Kidney (tissue), 14 donors: ENCODE measurements around the gene PPFIA2. TPM values are rescaled to one million over a fixed set of nuclear protein-coding genes. Genes with fewer than 3 reads are reported as not detected.
A peak's percentile ranks its signal among the peaks of the same experiment; 100 is the strongest.

Experiments
- DNase-seq, 5 donors: peaks; one replicate each; pipeline ENCODE4 v3.0.0-alpha.2; 2013 to 2020
- FAIRE-seq: peaks from 2 replicates; lab custom pipeline; 2012; peaks lifted over from hg19 to GRCh38; lab: Jason Lieb, UNC
- H3K27ac ChIP-seq, 2 donors: one replicate each; pipeline ENCODE4 v1.7.0; 2013; ENCODE audit warnings: low read depth in 2 of 2, low read length in 2 of 2, inconsistent platforms in 1 of 2
- H3K27me3 ChIP-seq: one replicate; pipeline ENCODE4 v1.7.1; 2013; ENCODE audit warnings: low read length, inconsistent platforms; ENCODE audit not compliant: control insufficient read depth, insufficient read depth
- H3K36me3 ChIP-seq, 3 donors: one replicate each; pipeline versions ENCODE4 v1.7.0 to v1.7.1; 2013; ENCODE audit warnings: low read length in 3 of 3, control low read depth in 1 of 3, inconsistent platforms in 1 of 3; ENCODE audit not compliant: insufficient read depth in 3 of 3, control insufficient read depth in 2 of 3
- H3K4me1 ChIP-seq, 3 donors: one replicate each; pipeline versions ENCODE4 v1.7.0 to v1.7.1; 2013; ENCODE audit warnings: low read length in 3 of 3, inconsistent platforms in 1 of 3, low read depth in 1 of 3; ENCODE audit not compliant: control insufficient read depth in 2 of 3, insufficient read depth in 2 of 3
- H3K4me3 ChIP-seq, 3 donors: one replicate each; pipeline versions ENCODE4 v1.7.0 to v1.8.1; 2013; ENCODE audit warnings: low read length in 3 of 3, control low read depth in 1 of 3, inconsistent platforms in 1 of 3
- H3K9ac ChIP-seq, 3 donors: one replicate each; pipeline versions ENCODE4 v1.7.0 to v1.7.1; 2013; ENCODE audit warnings: low read length in 3 of 3, control low read depth in 1 of 3, inconsistent platforms in 1 of 3
- H3K9me3 ChIP-seq, 3 donors: one replicate each; pipeline versions ENCODE4 v1.7.0 to v1.7.1; 2013; ENCODE audit warnings: low read length in 3 of 3, control low read depth in 1 of 3, inconsistent platforms in 1 of 3; ENCODE audit not compliant: control insufficient read depth in 2 of 3, insufficient read depth in 1 of 3
- CTCF ChIP-seq: IDR thresholded peaks from 3 replicates; pipeline ENCODE4 v1.5.1; 2012; ENCODE audit warnings: mild to moderate bottlenecking, moderate library complexity, borderline replicate concordance; ENCODE audit not compliant: insufficient read depth; ENCODE audit errors: extremely low read depth
- intact Hi-C: fragments of 100-400 bp; cut with DNase I; formaldehyde crosslinking; loops from one replicate; pipeline ENCODE4 v1.11.1; 2022
- polyA plus RNA-seq: library from polyadenylated mRNA; stranded (reverse); fragments of 350-450 nt; fragmentation: Illumina TruSeq; extraction: RNeasy Lipid Tissue Mini Kit (QIAGEN cat#74804); gene quantifications from one replicate; pipeline ENCODE4 v1.2.3, GENCODE V29; 2014; ENCODE audit warnings: low read depth, low replicate concordance; ENCODE audit not compliant: insufficient read depth
- total RNA-seq: library from RNA; stranded (reverse); fragmentation: NEBNext Ultra II Directional; extraction: Animal tissue kit (Norgen Biotek cat#: 25700); gene quantifications from one replicate; pipeline ENCODE4 v1.2.1, GENCODE V29; 2021
- donor health status: control.
- donor health status: control.
- donor health status: control.
- donor health status: control.
- donor health status: control.
- donor health status: DM: yes; HTN: yes; CAD: no.
- donor health status: Normal renal cell carcinoma (clear cell type).

Gene PPFIA2
- total and polyA plus RNA-seq, 2 donors from 2014 or later: 2.8 to 9.4 TPM

DNA sequence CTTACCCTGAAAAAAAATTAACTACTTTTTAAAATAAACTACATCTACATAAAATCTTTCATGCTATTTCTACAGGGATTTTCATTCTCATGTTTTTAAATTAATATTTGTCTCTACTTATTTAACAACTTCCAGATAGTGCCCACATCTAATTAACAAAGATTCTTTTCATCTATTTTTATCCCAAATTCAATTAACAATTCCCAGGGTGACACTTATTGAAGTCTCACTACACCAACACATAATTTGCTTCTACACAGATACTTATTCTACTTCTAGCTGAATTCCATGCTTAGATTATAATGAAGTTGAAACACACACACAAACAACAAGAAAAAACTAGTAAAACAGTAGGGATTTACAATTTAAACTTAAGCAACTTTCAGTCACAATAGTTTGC lies 344.7 kb downstream of the PPFIA2 start:
- TF ChIP-seq CTCF: no peak
- FAIRE-seq: peak; percentile 23
- no peak overlapping the region for H3K27ac ChIP-seq

DNA sequence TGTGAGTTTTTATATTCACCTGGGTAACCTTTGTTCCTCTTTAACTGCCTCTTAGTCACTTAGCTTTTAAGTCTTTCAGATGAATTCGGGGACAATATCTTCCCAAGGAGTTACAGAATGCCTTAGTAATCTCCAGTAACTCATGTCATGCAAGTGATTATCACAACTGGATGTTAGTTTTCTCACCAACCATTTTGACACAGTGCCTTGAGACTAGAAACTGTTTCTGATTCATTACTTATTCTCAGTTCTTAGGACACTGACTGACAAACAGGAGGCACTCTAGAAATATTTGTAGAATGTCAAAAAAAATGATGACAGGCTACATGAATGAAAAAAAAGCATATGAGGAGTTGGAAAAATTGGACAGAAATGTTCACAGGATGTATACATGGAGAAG lies 346.2 kb downstream of the PPFIA2 start:
- no peak for FAIRE-seq

More for the DNA sequence above, 344.7 kb downstream of the PPFIA2 start:
- no peak overlapping the region for H3K9ac ChIP-seq
- no peaks in the 10 kb centered on the region for H3K9me3 ChIP-seq
- no peaks in the 10 kb centered on the region for H3K27me3 ChIP-seq
- intact Hi-C loops: no loop called here
- DNase-seq: no peak
- H3K36me3 ChIP-seq: no peaks in the 10 kb centered on the region
- no peaks in the 10 kb centered on the region for H3K4me1 ChIP-seq
- no peak overlapping the region for H3K4me3 ChIP-seq

DNA sequence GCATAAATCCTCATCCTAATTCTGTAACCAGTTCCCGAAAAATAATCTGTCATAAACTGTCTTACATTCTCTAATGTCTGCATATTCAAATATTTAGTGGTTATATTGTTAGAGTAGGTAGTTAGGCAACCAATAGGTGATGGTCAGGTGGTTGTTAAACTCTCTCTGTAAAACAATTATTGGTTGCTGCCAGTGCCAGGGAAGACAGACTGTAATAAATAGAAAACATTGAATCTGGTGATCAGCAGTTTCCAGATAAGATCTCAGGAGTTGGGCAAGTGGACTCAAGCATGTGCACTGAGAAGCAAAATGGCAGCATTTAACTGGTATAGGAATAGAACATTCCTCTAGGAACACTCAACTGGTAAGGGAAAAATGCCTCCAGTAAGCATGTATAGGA lies 355.8 kb downstream of the PPFIA2 start:
- Histone ChIP-seq H3K36me3 (no peaks in the 10 kb centered on the region), H3K4me1 (no peaks in the 10 kb centered on the region), H3K4me3 (no peak overlapping the region), H3K27me3 (no peaks in the 10 kb centered on the region), H3K9ac (no peak overlapping the region), H3K27ac (no peak overlapping the region), H3K9me3 (no peaks in the 10 kb centered on the region)
- TF ChIP-seq CTCF: no peak
- no peak for FAIRE-seq
- no peak for DNase-seq
- intact Hi-C loops: no loop called here

More for the DNA sequence above, 346.2 kb downstream of the PPFIA2 start:
- Histone ChIP-seq H3K9me3 (no peaks in the 10 kb centered on the region), H3K4me1 (no peaks in the 10 kb centered on the region), H3K27ac (no peak overlapping the region), H3K27me3 (no peaks in the 10 kb centered on the region), H3K9ac (no peak overlapping the region), H3K36me3 (no peaks in the 10 kb centered on the region), H3K4me3 (no peak overlapping the region)
- TF ChIP-seq CTCF: no peak
- intact Hi-C loops: no loop called here
- DNase-seq: no peak

DNA sequence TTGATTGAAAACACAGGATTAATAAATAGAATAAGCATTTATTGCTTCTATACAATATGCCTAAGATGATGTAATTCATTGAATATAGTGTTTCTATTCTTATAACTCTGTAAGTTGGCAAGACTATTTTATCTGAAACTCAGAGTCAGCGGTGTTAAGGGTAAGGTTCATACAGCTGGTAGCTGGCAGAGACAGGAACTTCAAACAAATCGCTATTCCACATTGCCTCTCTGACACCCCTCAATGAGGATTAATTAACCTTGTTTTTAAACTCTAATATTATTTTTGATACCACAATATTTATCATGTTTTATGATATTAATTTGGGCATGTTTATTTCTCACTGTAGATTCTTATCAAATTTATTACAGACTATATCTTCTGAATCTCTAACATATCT lies 357.9 kb downstream of the PPFIA2 start:
- intact Hi-C loops: no loop called here
- TF ChIP-seq CTCF: no peak
- Histone ChIP-seq H3K27ac (no peak overlapping the region), H3K9me3 (no peaks in the 10 kb centered on the region), H3K27me3 (no peaks in the 10 kb centered on the region), H3K4me1 (no peaks in the 10 kb centered on the region), H3K4me3 (no peak overlapping the region), H3K9ac (no peak overlapping the region), H3K36me3 (no peaks in the 10 kb centered on the region)
- no peak for DNase-seq
- no peak for FAIRE-seq
